ENCODE data around the gene FAM185A.
"Not testable (repeated sequence)": the region's sequence is repeated elsewhere in the genome, so short reads cannot be mapped to it uniquely, and the experiment has no call there.

Gene FAM185A

DNA sequence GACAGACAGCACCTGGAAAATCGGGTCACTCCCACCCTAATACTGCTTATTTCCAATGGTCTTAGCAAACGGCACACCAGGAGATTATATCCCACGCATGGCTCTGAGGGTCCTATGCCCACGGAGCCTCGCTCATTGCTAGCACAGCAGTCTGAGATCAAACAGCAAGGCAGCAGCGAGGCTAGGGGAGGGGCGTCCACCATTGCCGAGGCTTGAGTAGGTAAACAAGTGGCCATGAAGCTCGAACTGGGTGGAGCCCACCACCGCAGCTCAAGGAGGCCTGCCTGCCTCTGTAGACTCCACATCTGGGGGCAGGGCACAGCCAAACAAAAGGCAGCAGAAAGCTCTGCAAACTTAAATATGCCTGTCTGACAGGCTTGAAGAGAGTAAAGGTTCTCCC is 32.1 kb downstream of the FAM185A start:
- DNase-seq = not testable (repeated sequence)

DNA sequence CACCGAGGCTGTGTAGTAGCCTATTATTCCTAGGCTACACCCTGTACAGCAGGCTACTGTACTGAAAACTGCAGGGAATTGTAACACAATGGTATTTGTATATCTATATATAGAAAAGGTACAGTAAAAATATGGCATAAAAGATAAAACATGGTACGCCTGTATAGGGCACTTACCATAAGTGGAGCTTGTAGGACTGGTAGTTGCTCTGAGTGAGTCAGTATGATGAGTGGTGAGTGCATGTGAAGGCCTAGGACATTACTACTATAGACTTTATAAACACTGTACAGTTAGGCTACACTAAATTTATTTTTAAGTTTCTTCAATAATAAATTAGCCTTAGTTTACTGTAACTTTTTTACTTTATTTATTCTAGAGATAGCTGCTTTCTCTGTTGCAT is 40.0 kb downstream of the FAM185A start:
- not testable (repeated sequence) for DNase-seq

DNA sequence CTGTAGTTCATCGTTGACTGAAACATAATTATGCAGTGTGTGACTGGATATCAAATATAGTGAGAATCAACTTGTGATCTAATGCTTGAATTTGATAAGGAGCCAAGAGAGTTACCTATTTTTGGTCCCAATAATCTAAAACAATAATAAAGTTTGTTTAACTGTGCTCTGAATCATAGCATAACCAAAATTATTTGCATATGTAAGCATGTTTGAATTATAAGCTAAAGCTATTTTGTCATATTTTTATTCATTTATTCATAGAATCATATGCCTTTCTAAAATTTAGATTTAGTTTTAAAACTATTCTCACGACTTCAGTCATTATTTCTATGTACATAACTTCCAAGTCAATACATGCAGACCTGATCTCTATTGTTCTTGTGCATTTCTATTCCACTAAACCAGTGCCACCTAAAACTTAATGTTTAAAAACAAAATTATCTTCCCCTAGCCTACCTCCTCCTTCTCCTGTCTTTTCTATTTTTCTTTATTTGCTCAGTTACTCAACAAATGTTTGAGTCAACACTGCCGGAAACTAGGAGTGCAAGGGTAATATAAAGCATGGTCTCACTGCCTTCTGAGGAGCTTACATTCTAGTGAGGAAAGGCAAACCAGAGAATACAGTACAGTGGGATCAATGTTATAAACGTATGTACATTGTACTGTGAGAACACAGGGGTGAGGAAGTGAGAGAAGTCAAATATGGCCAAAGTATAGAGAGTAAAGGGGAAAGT is 41.7 kb downstream of the FAM185A start:
- DNase-seq = not testable (repeated sequence)

DNA sequence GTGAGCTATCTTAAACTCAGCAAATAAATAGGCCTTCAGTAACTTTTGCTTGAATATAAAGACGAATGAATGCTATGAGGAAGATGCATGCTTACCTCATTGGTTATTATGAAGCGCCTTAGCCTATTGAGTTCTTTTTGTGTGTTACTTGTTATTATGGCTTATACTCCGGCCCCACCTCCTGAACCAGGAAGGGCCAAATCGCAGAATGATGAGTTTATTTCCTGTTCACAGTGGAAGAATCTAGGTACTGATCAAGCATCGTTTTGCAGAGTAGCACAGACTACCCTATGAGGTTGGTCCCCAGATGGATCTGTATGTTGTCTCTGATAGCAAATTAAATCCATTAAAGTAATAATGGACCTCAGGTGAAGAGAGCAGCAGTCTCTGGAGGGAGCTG is 42.6 kb downstream of the FAM185A start:
- DNase-seq = not testable (repeated sequence)

DNA sequence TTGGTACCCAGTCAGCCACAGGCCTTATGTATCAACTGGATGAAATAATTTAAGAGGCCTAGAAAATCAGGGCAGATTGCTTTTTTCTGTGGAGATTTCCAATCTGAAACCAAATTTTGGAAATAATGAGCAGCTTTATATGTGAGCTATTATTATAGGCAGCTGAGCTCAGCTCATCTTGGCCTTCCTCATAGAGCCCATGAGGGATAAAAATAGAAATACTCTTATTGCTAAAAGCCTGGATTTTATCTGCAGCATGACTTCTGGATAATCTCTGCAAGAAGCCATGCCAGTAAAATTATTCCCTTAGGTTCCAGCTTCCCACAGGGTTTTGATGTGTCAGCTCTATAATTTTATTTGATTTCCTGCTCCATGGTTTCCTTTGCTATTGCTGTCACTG is 43.0 kb downstream of the FAM185A start:
- DNase-seq = not testable (repeated sequence)

DNA sequence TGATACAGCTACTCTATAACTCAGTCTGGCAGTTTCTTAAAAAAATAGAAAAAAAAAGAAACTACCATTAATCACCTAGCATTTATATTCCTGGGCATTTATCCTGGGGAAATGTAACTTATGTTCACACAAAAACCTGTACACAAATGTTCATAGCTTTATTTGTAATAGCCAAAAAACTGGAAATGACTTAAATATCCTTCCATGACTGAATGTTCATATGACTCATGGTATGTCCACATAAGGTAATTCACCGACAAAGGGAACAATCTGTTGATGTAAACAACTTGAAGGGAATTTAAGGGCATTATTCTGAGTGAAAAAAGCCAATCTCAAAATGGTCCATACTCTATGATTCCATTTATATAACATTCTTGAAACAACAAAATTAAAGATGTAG is 45.8 kb downstream of the FAM185A start:
- DNase-seq = not testable (repeated sequence)

DNA sequence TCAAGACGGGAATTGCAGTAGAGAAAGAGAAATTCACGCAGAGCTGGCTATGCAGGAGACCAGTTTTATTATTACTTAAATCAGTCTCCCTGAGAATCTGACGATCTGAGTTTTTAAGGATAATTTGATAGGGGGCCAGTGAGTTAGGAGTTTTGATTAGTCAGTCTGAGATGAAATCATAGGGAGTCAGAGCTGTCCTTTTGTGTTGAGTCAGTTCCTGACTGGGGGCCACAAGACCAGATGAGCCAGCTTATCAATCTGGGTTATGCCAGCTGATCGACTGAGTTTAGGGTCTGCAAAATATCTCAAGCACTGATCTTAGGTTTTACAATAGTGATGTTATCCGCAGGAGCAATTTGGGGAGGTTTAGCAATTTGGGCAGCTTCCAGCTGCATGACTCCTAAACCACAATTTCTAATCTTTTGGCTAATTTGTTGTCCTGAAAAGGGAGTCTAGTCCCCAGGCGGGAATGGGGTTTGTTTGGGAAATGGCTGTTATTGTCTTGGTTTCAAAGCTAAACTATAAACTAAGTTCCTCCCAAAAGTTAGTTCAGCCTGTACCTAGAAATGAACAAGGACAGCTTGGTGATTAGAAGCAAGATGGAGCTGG is 47.3 kb downstream of the FAM185A start:
- not testable (repeated sequence) for DNase-seq

DNA sequence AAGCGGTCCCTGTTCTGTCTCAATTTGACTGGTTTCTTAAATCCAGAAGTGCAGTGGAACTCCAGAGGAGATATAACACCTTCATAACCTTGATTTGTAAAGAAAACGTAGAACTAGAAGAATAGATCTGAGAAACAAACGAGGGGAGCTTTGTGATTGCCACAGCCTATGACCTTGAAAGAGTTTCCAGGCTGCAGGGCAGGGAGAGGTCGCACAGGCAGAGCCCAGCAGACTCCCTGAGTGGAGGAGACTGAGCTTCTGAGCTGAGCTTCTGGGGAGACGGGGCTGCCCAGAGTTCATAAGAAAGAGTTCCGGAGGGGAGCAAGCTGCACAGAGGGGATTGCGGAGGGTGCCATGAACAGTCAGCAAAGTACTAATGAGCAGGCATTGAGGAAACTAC is 57.8 kb downstream of the FAM185A start:
- no peak for DNase-seq

DNA sequence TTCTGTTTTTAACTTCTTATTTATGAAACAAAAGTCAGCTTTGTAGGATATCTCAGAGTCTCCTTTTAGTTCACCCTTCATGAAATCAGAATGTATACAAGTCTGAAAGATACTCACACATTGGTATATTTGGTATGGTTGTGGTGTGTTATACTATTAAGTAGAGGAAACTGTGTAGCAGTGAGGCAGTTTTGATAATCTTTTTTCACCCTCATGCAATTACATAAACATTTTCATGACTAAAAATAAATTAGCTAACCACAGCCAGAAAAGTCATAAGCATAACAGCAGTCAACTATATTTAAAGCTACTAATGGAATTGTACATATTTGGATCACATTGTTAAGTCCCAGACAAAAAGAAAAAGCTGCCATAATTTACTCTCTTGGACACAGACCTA is 62.1 kb downstream of the FAM185A start:
- DNase-seq = no peak

DNA sequence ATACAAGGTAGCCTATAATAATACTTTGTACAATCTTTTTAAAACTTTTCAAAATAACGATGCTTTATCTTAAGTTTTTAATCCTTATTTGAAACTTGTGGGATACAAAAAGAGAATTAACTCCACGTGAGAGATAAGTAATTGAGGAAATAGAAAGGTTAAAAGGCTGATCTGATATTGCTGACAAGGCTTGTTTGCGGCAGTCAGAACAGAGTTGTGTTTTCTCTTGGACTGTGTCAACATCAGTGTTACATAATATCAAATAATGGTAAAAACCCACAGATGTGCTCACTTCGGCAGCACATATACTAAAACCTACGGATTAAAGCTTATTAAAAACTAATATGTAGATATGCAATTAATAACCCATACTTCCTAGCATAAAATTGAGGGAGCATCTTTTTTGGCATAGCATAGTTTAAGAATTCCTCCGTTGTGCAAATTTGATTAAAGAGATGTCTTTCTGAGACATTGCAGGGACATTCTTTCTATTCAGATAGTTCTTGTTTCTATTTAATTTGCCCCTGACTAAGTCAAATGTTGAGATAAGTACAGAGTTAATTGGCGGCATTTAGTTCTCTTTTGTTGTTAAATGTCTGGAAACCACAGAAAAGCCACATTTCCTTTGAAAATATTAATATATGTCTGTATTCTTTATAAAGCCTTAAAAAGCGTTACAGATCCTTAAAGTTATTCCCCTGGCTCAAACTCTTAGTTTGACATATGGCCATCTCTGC is 63.3 kb downstream of the FAM185A start:
- no peak for DNase-seq

DNA sequence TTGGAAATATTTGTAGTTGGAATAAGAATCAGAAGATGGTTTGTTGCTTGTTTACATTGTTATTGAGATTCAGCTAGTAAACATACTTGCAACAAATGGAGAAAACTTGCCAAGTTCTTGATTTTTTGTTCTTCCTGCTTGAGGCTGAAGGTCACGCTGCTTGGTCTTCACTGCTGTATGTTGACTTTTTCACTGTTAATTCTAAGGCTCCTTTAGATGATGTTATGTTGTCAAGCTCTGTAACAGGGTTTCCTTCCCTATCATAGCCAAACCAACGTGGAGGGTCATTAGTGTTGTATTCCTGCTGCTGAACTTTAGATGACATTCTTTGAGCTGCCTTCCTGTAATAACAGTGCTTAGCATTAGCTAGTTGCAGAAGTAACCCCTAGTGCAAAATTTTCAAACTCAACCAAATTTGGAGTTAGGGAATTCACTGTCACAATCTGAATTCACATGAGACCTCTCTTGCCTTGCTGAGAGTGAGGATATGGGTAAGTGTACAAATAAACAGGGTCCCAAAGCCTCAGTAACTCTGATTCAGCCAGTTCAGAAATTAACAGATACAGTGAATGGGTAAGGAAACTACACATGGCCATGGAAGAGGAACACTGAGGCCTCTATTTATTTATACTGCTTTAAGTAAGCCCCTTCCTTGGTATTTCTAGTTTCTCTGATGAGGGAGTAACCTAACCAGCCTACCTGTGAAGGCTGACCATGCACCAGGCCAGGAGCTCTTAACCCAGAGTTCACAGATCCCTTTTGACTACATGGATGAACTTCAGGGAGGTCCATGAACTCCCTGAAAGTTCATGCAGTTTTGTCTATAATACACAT is 64.6 kb downstream of the FAM185A start:
- DNase-seq = no peak

DNA sequence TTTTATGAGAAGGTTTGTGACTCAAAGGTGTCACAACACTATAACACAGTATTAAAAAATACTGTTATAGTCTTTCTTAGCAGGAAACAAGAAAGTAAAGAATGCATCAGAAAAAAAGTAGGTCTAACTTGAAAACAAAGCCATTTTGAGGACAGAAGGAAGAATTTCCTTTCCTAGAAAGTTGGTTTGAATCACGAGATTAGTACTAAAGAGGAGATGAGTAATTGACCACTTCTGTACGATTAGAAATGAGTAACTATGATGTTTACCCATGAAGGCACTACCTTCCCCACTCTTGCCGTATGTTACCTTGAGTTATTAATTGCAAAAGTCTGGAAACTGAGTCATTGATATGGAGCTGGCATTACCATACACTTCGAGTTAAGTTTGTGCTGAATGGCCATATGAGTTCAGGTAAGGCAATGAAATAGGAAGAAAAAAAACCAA is 65.2 kb downstream of the FAM185A start:
- no peak for DNase-seq

DNA sequence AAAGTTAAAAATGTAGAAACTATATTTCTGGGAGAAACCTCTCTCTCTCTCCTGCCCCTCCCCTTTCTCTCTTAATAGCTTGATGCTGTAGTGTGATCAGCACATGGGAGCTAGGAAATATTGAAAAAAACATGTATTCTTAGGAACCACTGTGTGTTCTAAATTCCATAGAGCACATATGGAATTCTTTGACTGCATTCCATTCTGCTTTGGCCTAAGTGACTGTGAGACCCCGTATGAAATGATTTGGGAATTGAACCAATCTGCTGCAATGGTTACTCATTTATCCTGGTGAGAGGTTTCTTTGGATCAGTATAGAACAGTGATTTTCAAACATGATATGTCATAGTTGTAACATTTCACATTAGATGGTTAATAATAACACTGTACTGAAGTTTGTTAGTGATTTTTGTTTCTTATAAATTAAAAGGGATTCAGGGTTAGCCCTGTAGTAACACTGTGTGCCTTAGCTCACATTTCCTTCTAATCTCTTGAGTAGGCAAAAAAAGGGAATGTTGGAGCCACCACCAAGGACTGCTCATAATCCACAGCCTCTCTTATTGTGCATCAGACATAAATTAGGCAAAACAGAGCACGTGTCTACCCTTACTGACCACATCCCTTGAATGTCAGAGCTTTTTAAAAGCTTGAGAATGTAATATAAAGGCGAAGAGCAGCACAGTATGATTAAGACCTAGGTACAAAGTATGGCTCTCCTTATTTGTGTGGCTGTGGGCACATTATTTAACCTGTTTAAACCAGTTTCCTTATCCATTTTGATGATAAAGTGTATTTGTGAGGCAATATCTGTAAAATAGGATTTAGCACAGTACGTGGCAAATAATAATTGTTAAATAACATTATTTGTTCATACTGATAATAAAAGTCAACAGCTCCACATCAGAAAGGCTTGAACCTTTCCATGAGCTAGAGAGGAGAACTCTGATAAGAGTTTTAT is 69.1 kb downstream of the FAM185A start:
- no peak for DNase-seq

DNA sequence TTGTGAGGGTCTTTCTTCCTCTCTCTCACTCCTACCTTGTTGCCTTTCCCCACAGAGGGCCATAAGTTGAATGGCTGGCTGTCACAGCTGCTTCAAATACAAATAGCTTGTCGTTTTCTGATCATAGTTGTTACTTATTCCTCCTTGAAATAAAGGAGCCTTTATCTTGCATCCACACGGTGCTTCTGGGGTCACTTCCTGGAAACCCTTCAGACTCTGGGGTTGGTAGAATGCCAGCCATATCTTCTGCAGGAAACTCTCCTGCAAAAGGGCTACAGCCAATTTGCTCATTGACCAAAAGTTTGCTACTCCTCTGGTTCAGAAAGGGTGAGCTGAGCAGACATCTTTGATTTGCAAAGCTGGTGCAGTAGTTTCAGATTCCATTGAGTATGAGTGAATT is 70.4 kb downstream of the FAM185A start:
- DNase-seq = no peak

DNA sequence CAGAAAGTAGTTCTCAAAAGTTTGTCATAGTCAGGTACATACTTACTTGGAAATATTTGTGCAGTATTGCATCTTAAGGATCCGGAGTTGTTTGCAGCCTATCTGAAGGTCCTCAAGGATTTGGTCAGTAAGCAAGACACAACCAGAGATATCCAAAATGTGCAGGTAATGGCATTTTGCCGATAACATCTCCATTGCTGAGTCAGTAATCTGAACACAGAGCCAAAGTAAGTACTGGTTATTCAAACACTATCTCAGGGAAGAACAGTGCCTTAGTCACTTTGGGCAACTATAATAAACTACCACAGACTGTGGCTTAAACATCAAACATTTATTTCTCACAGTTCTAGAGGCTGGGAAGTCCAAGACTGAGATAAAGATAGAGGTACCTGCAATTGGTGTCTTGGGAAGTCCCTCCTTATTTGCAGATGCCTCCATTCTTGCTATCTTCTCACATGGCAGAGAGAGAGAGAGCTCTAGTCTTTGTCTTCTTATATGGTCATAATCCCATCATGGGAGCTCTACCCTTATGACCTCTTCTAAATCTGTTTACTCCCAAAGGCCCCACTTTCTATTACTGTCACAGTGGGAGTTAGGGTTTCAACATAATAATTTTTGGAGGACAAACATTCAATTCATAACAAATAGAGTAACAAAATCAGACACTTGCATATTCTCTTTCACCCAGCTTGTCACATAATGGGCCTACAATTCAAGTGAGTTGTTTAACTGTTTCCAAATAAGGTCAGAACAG is 73.4 kb downstream of the FAM185A start:
- DNase-seq = no peak

DNA sequence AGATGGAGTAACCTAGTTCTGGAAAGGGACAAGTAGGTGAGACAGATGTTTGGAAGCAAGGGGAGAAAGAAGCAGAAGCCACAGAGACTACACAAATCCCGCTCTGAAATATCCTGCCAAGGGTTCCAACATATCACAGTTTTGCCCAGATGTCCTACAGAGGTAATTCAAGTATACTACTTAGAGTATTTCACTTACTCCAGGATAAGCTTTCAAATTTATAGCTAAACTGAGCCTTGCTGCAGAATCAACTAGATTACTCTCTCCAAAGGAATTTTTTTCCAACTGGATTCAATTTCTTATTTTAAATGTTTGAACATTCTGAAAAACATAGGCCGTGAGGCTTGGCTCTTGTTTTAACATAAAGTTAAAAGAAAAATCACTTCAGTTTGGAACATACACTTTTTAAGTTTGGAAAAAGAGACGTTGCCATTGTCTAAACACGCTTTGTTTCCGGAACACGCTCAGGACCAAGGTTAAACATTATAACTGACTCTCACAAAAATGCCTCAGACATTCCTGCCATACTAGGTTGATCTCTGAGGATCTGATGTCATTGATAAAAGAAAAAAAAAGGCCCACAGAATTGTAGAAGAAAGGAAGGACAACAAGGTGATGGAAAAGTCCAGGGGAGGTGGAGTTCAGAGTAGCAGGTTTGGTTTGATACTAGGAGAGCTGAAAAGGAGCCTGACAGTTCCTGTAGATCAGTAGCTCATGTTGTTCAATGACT is 74.8 kb downstream of the FAM185A start:
- DNase-seq = no peak

DNA sequence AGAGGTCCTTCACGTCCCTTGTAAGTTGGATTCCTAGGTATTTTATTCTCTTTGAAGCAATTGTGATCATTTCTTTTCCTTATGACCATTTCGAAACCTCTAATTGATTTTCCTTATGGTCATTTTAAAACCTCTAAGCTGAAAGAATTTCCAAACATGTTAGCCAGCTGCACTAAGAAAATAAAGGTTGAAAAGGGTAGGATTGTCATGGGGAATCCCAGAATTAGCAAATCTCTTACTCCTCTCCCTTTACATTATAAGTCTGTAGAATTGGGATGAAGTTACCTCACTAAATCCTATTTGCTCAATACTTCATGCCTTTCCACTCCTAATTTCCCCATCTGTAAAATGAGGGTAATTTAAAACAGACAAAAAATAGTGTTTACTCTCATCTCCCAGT is 79.5 kb downstream of the FAM185A start:
- DNase-seq = no peak

DNA sequence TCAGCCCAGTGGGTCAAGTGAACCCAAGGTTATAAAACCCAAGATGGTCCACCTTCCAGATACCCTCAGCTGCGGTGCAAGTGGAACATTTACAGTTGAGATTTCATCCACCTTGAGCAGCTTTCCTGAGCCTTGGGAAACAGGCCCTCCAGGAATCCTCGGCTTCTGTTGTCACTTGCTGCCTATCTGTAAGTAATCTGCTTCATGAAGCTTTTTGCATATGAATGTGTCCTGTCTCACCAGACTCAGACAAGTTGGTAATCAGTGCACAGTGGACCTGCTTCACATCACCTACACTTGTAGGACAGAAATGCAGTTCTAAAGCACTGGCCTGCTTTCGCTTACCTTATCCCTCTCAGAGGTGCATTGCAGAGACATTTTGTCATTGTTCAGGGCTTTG is 80.3 kb downstream of the FAM185A start:
- DNase-seq = no peak

DNA sequence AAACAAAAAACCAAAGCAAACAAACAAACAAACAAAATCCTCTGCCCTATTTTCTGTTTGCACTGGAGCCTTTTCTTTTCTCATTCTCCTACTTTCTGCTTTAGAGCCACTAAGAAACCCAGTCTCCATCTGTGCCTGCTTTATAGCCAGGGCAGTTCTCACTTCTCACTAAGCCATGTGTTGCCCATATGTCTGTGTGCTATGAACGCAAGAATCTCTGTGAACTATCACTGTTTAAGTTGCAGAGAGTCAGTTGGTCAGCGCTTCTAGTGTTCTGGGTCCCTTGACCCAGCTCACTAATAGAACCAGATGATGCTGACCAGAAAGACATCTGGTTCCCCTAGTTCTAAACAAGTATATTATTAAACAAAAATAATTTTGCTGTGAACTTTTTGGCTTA is 81.4 kb downstream of the FAM185A start:
- no peak for DNase-seq

DNA sequence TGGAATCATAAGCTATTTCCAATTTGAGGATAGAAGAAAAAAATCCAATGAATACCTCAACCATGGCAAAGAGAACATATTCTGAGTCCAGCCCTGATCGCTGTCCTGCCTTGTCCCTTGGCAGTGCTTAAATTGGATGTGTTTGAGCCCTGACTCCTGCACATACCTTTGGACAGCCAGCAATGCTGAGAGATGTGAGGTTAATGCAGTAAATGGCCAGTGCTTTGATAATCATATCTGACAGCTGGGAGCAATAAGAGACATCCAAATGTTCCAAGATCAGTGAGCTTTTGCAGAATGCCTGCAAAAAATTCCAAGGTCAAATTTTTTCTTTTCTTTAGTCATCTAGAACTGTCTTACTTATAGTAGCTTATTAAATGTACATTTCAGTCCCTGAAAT is 83.9 kb downstream of the FAM185A start:
- no peak for DNase-seq
